ENCODE results near the gene SERPINE3.
A peak's percentile ranks its signal among the peaks of the same experiment; 100 is the strongest.

SERPINE3 gene

GRCh38 chr13:51347099-51347498, 7.6 kb downstream of the SERPINE3 start:
- no peak overlapping the region for H3K4me3 Mint-ChIP-seq
- no peaks in the 10 kb centered on the region for H3K4me1 Mint-ChIP-seq
- H3K27ac Mint-ChIP-seq = no peak overlapping the region
- no peaks in the 10 kb centered on the region for H3K27me3 Mint-ChIP-seq (ENCODE audit: low read depth)
- H3K9me3 Mint-ChIP-seq = no peaks in the 10 kb centered on the region
- no peak for TF ChIP-seq CTCF (IDR thresholded peaks at IDR 0.05; ENCODE audit: unreplicated experiment in 3 of 3)
- H3K36me3 Mint-ChIP-seq (ENCODE audit: low read depth) = no peaks in the 10 kb centered on the region

DNA sequence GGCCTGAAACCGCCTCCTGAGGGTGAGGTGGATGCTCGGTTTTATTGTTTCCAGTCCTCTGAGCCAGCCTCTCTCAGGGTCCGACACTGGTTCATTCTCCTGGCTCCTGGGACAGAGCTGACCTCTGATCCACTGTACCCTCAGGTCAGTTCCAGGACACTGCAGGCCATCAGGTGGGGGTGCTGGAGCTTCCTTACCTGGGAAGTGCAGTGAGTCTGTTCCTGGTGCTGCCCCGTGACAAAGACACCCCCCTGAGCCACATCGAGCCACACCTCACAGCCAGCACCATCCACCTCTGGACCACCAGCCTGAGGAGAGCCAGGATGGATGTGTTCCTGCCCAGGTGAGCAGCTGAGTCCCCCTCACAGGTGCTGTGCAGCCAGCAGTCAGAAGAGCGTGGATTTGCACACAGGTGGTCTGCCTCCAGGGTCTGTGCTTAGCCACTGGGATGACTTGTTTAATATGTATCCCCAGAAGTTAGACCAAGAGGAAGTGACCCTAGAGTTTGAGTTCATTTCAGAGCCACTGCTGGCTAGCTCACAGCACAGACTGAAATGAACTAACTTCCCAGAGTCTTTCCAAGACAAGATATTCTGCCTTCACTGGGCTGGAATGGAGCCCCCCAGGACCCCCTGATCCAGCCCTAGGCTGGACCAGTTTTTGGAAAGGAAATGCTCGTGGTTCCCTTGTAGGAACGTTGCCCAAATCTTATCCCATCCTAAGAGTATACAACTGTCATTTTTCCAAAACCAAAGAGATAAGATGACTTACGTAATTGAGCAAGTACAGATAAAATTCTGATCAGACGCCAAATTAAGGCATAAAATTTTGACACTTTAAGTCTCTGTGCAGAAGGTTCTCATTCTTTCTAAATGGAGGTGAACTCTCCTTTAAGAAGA, 8.8 kb downstream of the SERPINE3 start:
- H3K4me3 Mint-ChIP-seq = no peak overlapping the region
- no peaks in the 10 kb centered on the region for H3K4me1 Mint-ChIP-seq
- no peak for TF ChIP-seq CTCF (IDR thresholded peaks at IDR 0.05; ENCODE audit: unreplicated experiment in 3 of 3)
- no peak overlapping the region for H3K27ac Mint-ChIP-seq
- H3K9me3 Mint-ChIP-seq = no peaks in the 10 kb centered on the region
- no peaks in the 10 kb centered on the region for H3K36me3 Mint-ChIP-seq (ENCODE audit: low read depth)
- H3K27me3 Mint-ChIP-seq (ENCODE audit: low read depth) = no peaks in the 10 kb centered on the region

DNA sequence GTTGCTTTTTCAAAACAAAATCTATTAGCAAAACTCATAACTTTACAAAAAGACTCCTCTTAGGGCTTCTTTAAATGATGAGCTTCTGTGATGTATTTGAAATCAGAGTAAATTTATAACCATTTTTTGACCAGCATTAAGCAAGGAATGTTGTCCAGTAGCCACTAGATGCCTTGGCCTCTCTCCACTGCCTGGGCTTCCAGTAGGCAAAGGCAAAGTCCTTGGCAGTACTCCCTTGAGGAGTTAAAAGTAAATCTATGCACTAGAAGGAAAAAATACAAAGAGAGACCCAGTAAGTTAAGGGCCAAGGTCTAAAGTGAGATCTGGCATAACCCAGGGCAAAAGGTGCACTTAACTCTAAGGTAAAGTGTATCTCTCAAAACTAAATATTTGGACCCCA, 9.5 kb downstream of the SERPINE3 start:
- TF ChIP-seq CTCF (IDR thresholded peaks at IDR 0.05; ENCODE audit: unreplicated experiment in 3 of 3) = no peak
- H3K27me3 Mint-ChIP-seq (ENCODE audit: low read depth) = no peaks in the 10 kb centered on the region
- no peak overlapping the region for H3K4me3 Mint-ChIP-seq
- H3K4me1 Mint-ChIP-seq = no peaks in the 10 kb centered on the region
- H3K27ac Mint-ChIP-seq = no peak overlapping the region
- H3K36me3 Mint-ChIP-seq (ENCODE audit: low read depth) = no peaks in the 10 kb centered on the region
- no peaks in the 10 kb centered on the region for H3K9me3 Mint-ChIP-seq

- H3K4me3 Mint-ChIP-seq = no peak overlapping the region
- H3K9me3 Mint-ChIP-seq = no peaks in the 10 kb centered on the region
- no peaks in the 10 kb centered on the region for H3K27me3 Mint-ChIP-seq (ENCODE audit: low read depth)
- no peak for TF ChIP-seq CTCF (IDR thresholded peaks at IDR 0.05; ENCODE audit: unreplicated experiment in 3 of 3)
- H3K4me1 Mint-ChIP-seq = no peaks in the 10 kb centered on the region
- no peak overlapping the region for H3K27ac Mint-ChIP-seq
- no peaks in the 10 kb centered on the region for H3K36me3 Mint-ChIP-seq (ENCODE audit: low read depth)
Observed at GRCh38 chr13:51355217-51355616, 15.7 kb downstream of the SERPINE3 start.

DNA sequence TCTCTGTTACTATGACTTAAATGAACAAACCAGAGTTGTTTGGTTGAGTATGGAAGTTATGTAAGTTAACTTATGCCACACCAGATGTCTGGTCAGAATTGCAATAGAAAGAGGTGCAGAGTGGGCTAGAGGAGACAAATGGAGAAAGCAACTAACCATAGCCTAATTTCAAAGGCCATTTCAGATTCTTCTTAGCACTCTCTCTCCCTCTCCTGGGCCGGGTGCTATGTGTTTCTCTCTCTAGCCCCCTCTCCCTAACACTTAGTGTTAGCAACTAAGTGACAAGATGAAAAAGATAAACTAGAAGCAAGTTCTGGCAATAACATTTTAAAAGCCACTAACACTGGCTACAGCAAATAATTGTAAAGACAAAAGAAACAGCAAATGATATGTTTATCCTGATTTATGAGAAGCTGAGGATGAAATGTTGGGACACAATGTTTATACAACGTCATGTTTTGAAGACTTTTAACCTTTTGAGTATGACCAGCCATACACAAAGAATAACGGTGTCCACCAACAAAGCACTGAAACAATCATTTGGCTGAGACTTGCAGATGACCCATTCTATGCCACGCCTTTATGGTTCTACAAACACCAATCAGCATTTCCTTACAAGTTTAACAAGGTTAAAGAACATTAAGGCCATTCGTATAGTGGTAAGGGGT, 18.6 kb downstream of the SERPINE3 start:
- TF ChIP-seq CTCF (IDR thresholded peaks at IDR 0.05; ENCODE audit: unreplicated experiment in 3 of 3) = no peak
- Mint-ChIP-seq H3K27me3 (ENCODE audit: low read depth) (no peaks in the 10 kb centered on the region), H3K4me3 (no peak overlapping the region), H3K36me3 (ENCODE audit: low read depth) (peaks cover 16% of the 10 kb centered on the region), H3K9me3 (no peaks in the 10 kb centered on the region), H3K27ac (peak overlapping the region in 1 of 3 experiments; percentile 48), H3K4me1 (no peaks in the 10 kb centered on the region)

All from nephron (organoid).